HepG2 (cell line): ENCODE measurements around the gene TLR5. TPM values are rescaled to one million over a fixed set of nuclear protein-coding genes. Genes with fewer than 3 reads are reported as not detected.

Source experiments
- ARNT2 ChIP-seq: sonication (generic); formaldehyde crosslinking; IDR thresholded peaks from 2 replicates; pipeline ENCODE4 v1.8.0; 2022; ENCODE audit warnings: mild to moderate bottlenecking, low read depth, missing genetic modification reagents, moderate library complexity
- EEA1 ChIP-seq: sonication (generic); formaldehyde crosslinking; IDR thresholded peaks from 2 replicates; pipeline ENCODE4 v1.5.1; 2020; ENCODE audit warnings: mild to moderate bottlenecking, missing genetic modification reagents, borderline replicate concordance
- FLYWCH1 ChIP-seq: sonication (generic); formaldehyde crosslinking; IDR thresholded peaks from 2 replicates; pipeline ENCODE4 v1.8.1; 2023; ENCODE audit warnings: mild to moderate bottlenecking, missing genetic modification reagents
- FOSL2 ChIP-seq: sonication (generic); formaldehyde crosslinking; IDR thresholded peaks from 2 replicates; pipeline ENCODE4 v1.4.0; 2020; ENCODE audit warnings: missing genetic modification reagents
- HNRNPH1 ChIP-seq: fragments of 200-400 bp; formaldehyde crosslinking; optimal IDR thresholded peaks from 2 replicates; pipeline ENCODE3; 2017; ENCODE audit warnings: mild to moderate bottlenecking, low read depth, low read length
- SATB2 ChIP-seq: sonication (generic); formaldehyde crosslinking; IDR thresholded peaks from 2 replicates; pipeline ENCODE4 v1.5.0; 2020; ENCODE audit warnings: missing genetic modification reagents
- SMAD9 ChIP-seq: sonication (generic); formaldehyde crosslinking; IDR thresholded peaks from 2 replicates; pipeline ENCODE4 v1.5.1; 2020; ENCODE audit warnings: mild to moderate bottlenecking, missing genetic modification reagents
- SRSF1 ChIP-seq: fragments of 200-400 bp; formaldehyde crosslinking; optimal IDR thresholded peaks from 2 replicates; pipeline ENCODE3; 2017; ENCODE audit warnings: mild to moderate bottlenecking, low read depth, low read length, moderate library complexity
- ZBTB1 ChIP-seq: sonication (generic); formaldehyde crosslinking; IDR thresholded peaks from 2 replicates; pipeline ENCODE4 v1.4.0; 2020; ENCODE audit warnings: missing genetic modification reagents, borderline replicate concordance
- ZNF562 ChIP-seq: sonication (generic); formaldehyde crosslinking; IDR thresholded peaks from 2 replicates; pipeline ENCODE4 v1.8.0; 2022; ENCODE audit warnings: missing genetic modification reagents, borderline replicate concordance
- polyA plus RNA-seq, 8 experiments: library from polyadenylated mRNA; depleted of rRNA in 3 of 8; stranded (reverse) in 7 of 8; unstranded in 1 of 8; fragments of >200 nt; fragmentation: Illumina TruSeq in 4 of 8; extraction: Trizol in 4 of 8; gene quantifications; 2 replicates each; pipeline versions ENCODE4 v1.2.1 to v1.2.3, GENCODE V29; 2011 to 2016; ENCODE audit warnings: low read depth in 4 of 8, missing spikeins in 1 of 8, mixed read lengths in 1 of 8; ENCODE audit not compliant: insufficient read depth in 1 of 8
- total RNA-seq, 5 experiments: library from RNA; depleted of rRNA; stranded (reverse); fragments of >200 nt; fragmentation: Illumina TruSeq; extraction: Trizol; gene quantifications; 2 replicates each; pipeline ENCODE4 v1.2.3, GENCODE V29; 2016; ENCODE audit warnings: low read depth in 1 of 5
- TF ChIP-seq, protein P1 (sequence below): sonication (generic); formaldehyde crosslinking; IDR thresholded peaks from 2 replicates; pipeline ENCODE4 v1.5.0; 2020; ENCODE audit warnings: missing genetic modification reagents, mild to moderate bottlenecking, borderline replicate concordance
- TF ChIP-seq, protein P2 (sequence below), 2 experiments: sonication (generic) in 1 of 2; formaldehyde crosslinking in 1 of 2; IDR thresholded peaks; 2 replicates each; pipeline versions ENCODE4 v1.4.0 to v1.6.1; 2018 to 2020; ENCODE audit warnings: missing genetic modification reagents in 2 of 2, borderline replicate concordance in 1 of 2, low read depth in 1 of 2, mild to moderate bottlenecking in 1 of 2, missing biosample characterization in 1 of 2
- TF ChIP-seq, protein P3 (sequence below): sonication (generic); formaldehyde crosslinking; IDR thresholded peaks from 2 replicates; pipeline ENCODE4 v1.4.0; 2020; ENCODE audit warnings: missing genetic modification reagents, borderline replicate concordance
- TF ChIP-seq, protein P4 (sequence below): sonication (generic); formaldehyde crosslinking; IDR thresholded peaks from 2 replicates; pipeline ENCODE4 v1.4.0; 2020; ENCODE audit warnings: missing genetic modification reagents, mild to moderate bottlenecking, borderline replicate concordance
- TF ChIP-seq, protein P5 (sequence below): sonication (generic); formaldehyde crosslinking; IDR thresholded peaks from 2 replicates; pipeline ENCODE4 v1.4.0; 2020; ENCODE audit warnings: mild to moderate bottlenecking, missing genetic modification reagents

Gene TLR5
- total and polyA plus RNA-seq, 2 of the 13 experiments (the other 11 are each of a cell fraction or from before 2014, with no cell fraction given) = not detected

DNA sequence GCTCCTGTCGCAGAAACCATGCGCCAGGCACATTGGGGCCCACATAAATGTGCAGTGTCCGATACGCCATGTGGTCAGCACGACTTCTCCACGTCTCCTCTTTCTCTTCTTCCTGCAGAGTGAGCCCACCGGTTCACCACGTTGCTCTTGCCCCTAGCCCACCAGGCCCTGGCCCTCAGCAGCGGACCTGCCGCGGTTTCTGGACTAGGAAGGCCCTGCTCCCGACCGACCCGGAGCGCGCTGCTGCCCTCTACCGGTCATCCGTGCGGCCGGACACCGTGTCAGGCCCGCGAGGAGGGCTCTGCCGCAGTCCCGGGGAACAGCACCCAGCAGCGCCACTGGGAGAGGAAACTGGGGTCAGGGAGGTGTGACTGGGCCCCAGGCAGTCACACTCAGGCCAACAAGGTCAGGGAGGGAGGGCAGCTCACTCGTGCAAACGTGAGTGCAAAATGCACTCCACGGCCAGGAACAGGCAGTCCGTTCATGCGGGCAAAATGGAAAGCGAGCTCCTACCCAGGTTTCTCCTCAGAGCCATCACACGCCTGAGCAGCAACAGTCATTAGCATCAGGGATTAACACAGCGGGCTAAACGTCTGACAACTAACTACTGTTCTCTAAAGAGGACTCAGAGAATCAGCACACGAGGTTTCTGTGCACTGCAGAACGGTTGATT, 13.7 kb downstream of the TLR5 start (continued):
- TF ChIP-seq SRSF1 = no peak
- TF ChIP-seq, protein P1, sequence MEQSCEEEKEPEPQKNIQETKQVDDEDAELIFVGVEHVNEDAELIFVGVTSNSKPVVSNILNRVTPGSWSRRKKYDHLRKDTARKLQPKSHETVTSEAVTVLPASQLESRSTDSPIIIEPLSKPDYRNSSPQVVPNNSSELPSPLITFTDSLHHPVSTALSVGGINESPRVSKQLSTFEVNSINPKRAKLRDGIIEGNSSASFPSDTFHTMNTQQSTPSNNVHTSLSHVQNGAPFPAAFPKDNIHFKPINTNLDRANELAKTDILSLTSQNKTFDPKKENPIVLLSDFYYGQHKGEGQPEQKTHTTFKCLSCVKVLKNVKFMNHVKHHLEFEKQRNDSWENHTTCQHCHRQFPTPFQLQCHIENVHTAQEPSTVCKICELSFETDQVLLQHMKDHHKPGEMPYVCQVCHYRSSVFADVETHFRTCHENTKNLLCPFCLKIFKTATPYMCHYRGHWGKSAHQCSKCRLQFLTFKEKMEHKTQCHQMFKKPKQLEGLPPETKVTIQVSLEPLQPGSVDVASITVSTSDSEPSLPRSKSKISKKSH (CRISPR knock-in tag) = peak; percentile 52; the same call in 1 of the 2 replicates
- no peak for TF ChIP-seq SATB2
- TF ChIP-seq, protein P2, sequence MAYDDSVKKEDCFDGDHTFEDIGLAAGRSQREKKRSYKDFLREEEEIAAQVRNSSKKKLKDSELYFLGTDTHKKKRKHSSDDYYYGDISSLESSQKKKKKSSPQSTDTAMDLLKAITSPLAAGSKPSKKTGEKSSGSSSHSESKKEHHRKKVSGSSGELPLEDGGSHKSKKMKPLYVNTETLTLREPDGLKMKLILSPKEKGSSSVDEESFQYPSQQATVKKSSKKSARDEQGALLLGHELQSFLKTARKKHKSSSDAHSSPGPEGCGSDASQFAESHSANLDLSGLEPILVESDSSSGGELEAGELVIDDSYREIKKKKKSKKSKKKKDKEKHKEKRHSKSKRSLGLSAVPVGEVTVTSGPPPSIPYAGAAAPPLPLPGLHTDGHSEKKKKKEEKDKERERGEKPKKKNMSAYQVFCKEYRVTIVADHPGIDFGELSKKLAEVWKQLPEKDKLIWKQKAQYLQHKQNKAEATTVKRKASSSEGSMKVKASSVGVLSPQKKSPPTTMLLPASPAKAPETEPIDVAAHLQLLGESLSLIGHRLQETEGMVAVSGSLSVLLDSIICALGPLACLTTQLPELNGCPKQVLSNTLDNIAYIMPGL (CRISPR knock-in tag; IDR thresholded peaks at IDR 0.05; ENCODE audit: borderline replicate concordance in 1 of 2, low read depth in 1 of 2) = peak; percentile 50 to 72; a peak in 2 of 4 replicates
- no peak for TF ChIP-seq ZNF562 (CRISPR knock-in tag)
- TF ChIP-seq EEA1 (CRISPR knock-in tag) = no peak
- TF ChIP-seq ARNT2 = no peak
- TF ChIP-seq, protein P3, sequence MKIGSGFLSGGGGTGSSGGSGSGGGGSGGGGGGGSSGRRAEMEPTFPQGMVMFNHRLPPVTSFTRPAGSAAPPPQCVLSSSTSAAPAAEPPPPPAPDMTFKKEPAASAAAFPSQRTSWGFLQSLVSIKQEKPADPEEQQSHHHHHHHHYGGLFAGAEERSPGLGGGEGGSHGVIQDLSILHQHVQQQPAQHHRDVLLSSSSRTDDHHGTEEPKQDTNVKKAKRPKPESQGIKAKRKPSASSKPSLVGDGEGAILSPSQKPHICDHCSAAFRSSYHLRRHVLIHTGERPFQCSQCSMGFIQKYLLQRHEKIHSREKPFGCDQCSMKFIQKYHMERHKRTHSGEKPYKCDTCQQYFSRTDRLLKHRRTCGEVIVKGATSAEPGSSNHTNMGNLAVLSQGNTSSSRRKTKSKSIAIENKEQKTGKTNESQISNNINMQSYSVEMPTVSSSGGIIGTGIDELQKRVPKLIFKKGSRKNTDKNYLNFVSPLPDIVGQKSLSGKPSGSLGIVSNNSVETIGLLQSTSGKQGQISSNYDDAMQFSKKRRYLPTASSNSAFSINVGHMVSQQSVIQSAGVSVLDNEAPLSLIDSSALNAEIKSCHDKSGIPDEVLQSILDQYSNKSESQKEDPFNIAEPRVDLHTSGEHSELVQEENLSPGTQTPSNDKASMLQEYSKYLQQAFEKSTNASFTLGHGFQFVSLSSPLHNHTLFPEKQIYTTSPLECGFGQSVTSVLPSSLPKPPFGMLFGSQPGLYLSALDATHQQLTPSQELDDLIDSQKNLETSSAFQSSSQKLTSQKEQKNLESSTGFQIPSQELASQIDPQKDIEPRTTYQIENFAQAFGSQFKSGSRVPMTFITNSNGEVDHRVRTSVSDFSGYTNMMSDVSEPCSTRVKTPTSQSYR (CRISPR knock-in tag) = no peak
- TF ChIP-seq FOSL2 = 0 out of 2 replicates have a peak, but pooled peaks have one; percentile 12
- no peak for TF ChIP-seq HNRNPH1
- TF ChIP-seq ZBTB1 (CRISPR knock-in tag) = no peak
- TF ChIP-seq SMAD9 = no peak
- TF ChIP-seq, protein P4, sequence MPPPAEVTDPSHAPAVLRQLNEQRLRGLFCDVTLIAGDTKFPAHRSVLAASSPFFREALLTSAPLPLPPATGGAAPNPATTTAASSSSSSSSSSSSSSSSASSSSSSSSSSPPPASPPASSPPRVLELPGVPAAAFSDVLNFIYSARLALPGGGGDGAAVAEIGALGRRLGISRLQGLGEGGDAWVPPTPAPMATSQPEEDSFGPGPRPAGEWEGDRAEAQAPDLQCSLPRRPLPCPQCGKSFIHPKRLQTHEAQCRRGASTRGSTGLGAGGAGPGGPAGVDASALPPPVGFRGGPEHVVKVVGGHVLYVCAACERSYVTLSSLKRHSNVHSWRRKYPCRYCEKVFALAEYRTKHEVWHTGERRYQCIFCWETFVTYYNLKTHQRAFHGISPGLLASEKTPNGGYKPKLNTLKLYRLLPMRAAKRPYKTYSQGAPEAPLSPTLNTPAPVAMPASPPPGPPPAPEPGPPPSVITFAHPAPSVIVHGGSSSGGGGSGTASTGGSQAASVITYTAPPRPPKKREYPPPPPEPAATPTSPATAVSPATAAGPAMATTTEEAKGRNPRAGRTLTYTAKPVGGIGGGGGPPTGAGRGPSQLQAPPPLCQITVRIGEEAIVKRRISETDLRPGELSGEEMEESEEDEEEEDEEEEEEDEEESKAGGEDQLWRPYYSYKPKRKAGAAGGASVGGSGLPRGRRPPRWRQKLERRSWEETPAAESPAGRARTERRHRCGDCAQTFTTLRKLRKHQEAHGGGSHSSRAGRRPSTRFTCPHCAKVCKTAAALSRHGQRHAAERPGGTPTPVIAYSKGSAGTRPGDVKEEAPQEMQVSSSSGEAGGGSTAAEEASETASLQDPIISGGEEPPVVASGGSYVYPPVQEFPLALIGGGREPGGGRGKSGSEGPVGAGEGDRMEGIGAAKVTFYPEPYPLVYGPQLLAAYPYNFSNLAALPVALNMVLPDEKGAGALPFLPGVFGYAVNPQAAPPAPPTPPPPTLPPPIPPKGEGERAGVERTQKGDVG (CRISPR knock-in tag) = no peak
- no peak for TF ChIP-seq FLYWCH1 (CRISPR knock-in tag)
- TF ChIP-seq, protein P5, sequence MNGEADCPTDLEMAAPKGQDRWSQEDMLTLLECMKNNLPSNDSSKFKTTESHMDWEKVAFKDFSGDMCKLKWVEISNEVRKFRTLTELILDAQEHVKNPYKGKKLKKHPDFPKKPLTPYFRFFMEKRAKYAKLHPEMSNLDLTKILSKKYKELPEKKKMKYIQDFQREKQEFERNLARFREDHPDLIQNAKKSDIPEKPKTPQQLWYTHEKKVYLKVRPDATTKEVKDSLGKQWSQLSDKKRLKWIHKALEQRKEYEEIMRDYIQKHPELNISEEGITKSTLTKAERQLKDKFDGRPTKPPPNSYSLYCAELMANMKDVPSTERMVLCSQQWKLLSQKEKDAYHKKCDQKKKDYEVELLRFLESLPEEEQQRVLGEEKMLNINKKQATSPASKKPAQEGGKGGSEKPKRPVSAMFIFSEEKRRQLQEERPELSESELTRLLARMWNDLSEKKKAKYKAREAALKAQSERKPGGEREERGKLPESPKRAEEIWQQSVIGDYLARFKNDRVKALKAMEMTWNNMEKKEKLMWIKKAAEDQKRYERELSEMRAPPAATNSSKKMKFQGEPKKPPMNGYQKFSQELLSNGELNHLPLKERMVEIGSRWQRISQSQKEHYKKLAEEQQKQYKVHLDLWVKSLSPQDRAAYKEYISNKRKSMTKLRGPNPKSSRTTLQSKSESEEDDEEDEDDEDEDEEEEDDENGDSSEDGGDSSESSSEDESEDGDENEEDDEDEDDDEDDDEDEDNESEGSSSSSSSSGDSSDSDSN (CRISPR knock-in tag) = peak; percentile 40
